BLaER1 treated with 17β-estradiol and CSF1 and Interleukin-3, amounts not matched to agents 10 nM and 100 nM (cell line): ENCODE results near the gene LILRB3.
"Not testable (repeated sequence)": the region's sequence is repeated elsewhere in the genome, so short reads cannot be mapped to it uniquely, and the experiment has no call there.

Experiments
- H3K27ac ChIP-seq, 11 experiments: shearing (Covaris generic); formaldehyde crosslinking; 2 replicates each; pipeline ENCODE4 v1.8.1; 2022
- H3K27me3 ChIP-seq, 11 experiments: shearing (Covaris generic); formaldehyde crosslinking; 2 replicates each; pipeline ENCODE4 v1.8.1; 2022
- H3K36me3 ChIP-seq, 11 experiments: shearing (Covaris generic); formaldehyde crosslinking; 2 replicates each; pipeline ENCODE4 v1.8.1; 2022
- H3K4me1 ChIP-seq, 10 experiments: shearing (Covaris generic); formaldehyde crosslinking; 2 replicates each; pipeline ENCODE4 v1.8.1; 2022
- H3K4me2 ChIP-seq, 11 experiments: shearing (Covaris generic); formaldehyde crosslinking; 2 replicates each; pipeline ENCODE4 v1.8.1; 2022
- H3K4me3 ChIP-seq, 10 experiments: shearing (Covaris generic); formaldehyde crosslinking; 2 replicates each; pipeline ENCODE4 v1.8.1; 2022
- H3K9ac ChIP-seq, 11 experiments: shearing (Covaris generic); formaldehyde crosslinking; 2 replicates each; pipeline ENCODE4 v1.8.1; 2022
- H3K9me3 ChIP-seq, 11 experiments: shearing (Covaris generic); formaldehyde crosslinking; replicated peaks in 1 of 11; 2 replicates each; pipeline ENCODE4 v1.8.1; 2022
- H4K20me1 ChIP-seq, 11 experiments: shearing (Covaris generic); formaldehyde crosslinking; 2 replicates each; pipeline ENCODE4 v1.8.1; 2022
- Cebpa-rat ChIP-seq, 11 experiments: shearing (Covaris generic); IDR thresholded peaks; 2 replicates each; pipeline ENCODE4 v1.8.1; 2022

Gene LILRB3

GRCh38 chr19:54218960-54219661 is 3.7 kb downstream of the LILRB3 start:
- H3K36me3 ChIP-seq = peaks cover 28 to 49% (median 43%) of the 10 kb centered on the region in 11 experiments
- peaks cover 0 to 7% (median 0%) of the 10 kb centered on the region in 11 experiments; a peak in 6 of 22 replicates for H3K9me3 ChIP-seq
- no peak for TF ChIP-seq Cebpa-rat (IDR thresholded peaks at IDR 0.05)
- peaks cover 0 to 44% (median 22%) of the 10 kb centered on the region in 11 experiments; a peak in 9 of 22 replicates for H4K20me1 ChIP-seq
- peak overlapping the region in 3 of 11 experiments; percentile 61 to 94 (median 89); a peak in 6 of 22 replicates for H3K4me2 ChIP-seq
- no peaks in the 10 kb centered on the region for H3K27me3 ChIP-seq
- peak overlapping the region in 3 of 10 experiments; percentile 26 to 51 (median 44); a peak in 5 of 20 replicates for H3K4me3 ChIP-seq
- peak overlapping the region in 2 of 11 experiments; percentile 48 to 60; a peak in 2 of 22 replicates for H3K27ac ChIP-seq
- peak overlapping the region in 4 of 11 experiments; percentile 10 to 81 (median 50); a peak in 5 of 22 replicates for H3K9ac ChIP-seq
- peaks cover 13 to 56% (median 22%) of the 10 kb centered on the region in 10 experiments for H3K4me1 ChIP-seq

GRCh38 chr19:54218259-54218658 is 4.5 kb downstream of the LILRB3 start:
- peaks cover 34 to 55% (median 45%) of the 10 kb centered on the region in 11 experiments for H3K36me3 ChIP-seq
- H3K27me3 ChIP-seq = no peaks in the 10 kb centered on the region
- peak overlapping the region in 3 of 11 experiments; percentile 21 to 81 (median 79); a peak in 4 of 22 replicates for H3K9ac ChIP-seq
- H3K9me3 ChIP-seq = peaks cover 0 to 15% (median 0%) of the 10 kb centered on the region in 11 experiments; a peak in 6 of 22 replicates
- peaks cover 9 to 47% (median 14%) of the 10 kb centered on the region in 10 experiments for H3K4me1 ChIP-seq
- TF ChIP-seq Cebpa-rat (IDR thresholded peaks at IDR 0.05) = no peak
- H3K27ac ChIP-seq = peak overlapping the region in 2 of 11 experiments; percentile 13 to 50; a peak in 2 of 22 replicates
- H4K20me1 ChIP-seq = peaks cover 0 to 44% (median 22%) of the 10 kb centered on the region in 11 experiments; a peak in 9 of 22 replicates
- H3K4me2 ChIP-seq = peak overlapping the region in 3 of 11 experiments; percentile 61 to 94 (median 89); a peak in 6 of 22 replicates
- peak overlapping the region in 3 of 10 experiments; percentile 26 to 51 (median 44); a peak in 3 of 20 replicates for H3K4me3 ChIP-seq

- Histone ChIP-seq H3K9ac (peak overlapping the region in 2 of 11 experiments; percentile 79 to 81; a peak in 3 of 22 replicates), H3K4me3 (peak overlapping the region in 2 of 10 experiments; percentile 44 to 51; a peak in 1 of 20 replicates), H3K36me3 (peaks cover 40 to 61% (median 50%) of the 10 kb centered on the region in 11 experiments), H3K4me2 (peak overlapping the region in 2 of 11 experiments; percentile 89 to 94; a peak in 4 of 22 replicates), H4K20me1 (peaks cover 0 to 47% (median 22%) of the 10 kb centered on the region in 11 experiments; a peak in 9 of 22 replicates), H3K9me3 (peaks cover 0 to 15% (median 0%) of the 10 kb centered on the region in 11 experiments; a peak in 6 of 22 replicates), H3K4me1 (peaks cover 3 to 44% (median 10%) of the 10 kb centered on the region in 10 experiments)
- H3K27ac ChIP-seq, H3K27me3 ChIP-seq: not testable (repeated sequence)
Observed at GRCh38 chr19:54217517-54218247, 5.1 kb downstream of the LILRB3 start.

- 0 out of 22 replicates have a peak overlapping the region, but pooled peaks of 1 of the 11 experiments have one; percentile 42 for H3K9ac ChIP-seq
- H3K4me3 ChIP-seq = no peak overlapping the region
- H3K4me2 ChIP-seq = 0 out of 22 replicates have a peak overlapping the region, but pooled peaks of 2 of the 11 experiments have one; percentile 11 to 42
- TF ChIP-seq Cebpa-rat (IDR thresholded peaks at IDR 0.05) = no peak
- H3K27me3 ChIP-seq = no peaks in the 10 kb centered on the region
- peaks cover 0 to 15% (median 0%) of the 10 kb centered on the region in 11 experiments; a peak in 6 of 22 replicates for H3K9me3 ChIP-seq
- peaks cover 0 to 44% (median 8%) of the 10 kb centered on the region in 10 experiments; a peak in 13 of 20 replicates for H3K4me1 ChIP-seq
- H3K36me3 ChIP-seq = peaks cover 43 to 69% (median 58%) of the 10 kb centered on the region in 11 experiments
- no peak overlapping the region for H3K27ac ChIP-seq
- H4K20me1 ChIP-seq = peaks cover 0 to 55% (median 22%) of the 10 kb centered on the region in 11 experiments; a peak in 9 of 22 replicates
Observed at GRCh38 chr19:54216869-54217268, 5.9 kb downstream of the LILRB3 start.

GRCh38 chr19:54214734-54215133 is 8.1 kb downstream of the LILRB3 start:
- H3K4me3 ChIP-seq, H3K9ac ChIP-seq, H3K27ac ChIP-seq, H3K27me3 ChIP-seq, H3K4me2 ChIP-seq: not testable (repeated sequence)
- Histone ChIP-seq H3K9me3 (peaks cover 0 to 15% (median 0%) of the 10 kb centered on the region in 11 experiments; a peak in 6 of 22 replicates), H3K4me1 (peaks cover 18 to 59% (median 29%) of the 10 kb centered on the region in 10 experiments), H4K20me1 (peaks cover 0 to 76% (median 34%) of the 10 kb centered on the region in 11 experiments; a peak in 12 of 22 replicates), H3K36me3 (peaks cover 43 to 79% (median 67%) of the 10 kb centered on the region in 11 experiments)

GRCh38 chr19:54214217-54214616 is 8.6 kb downstream of the LILRB3 start:
- Histone ChIP-seq H3K36me3 (peaks cover 37 to 79% (median 69%) of the 10 kb centered on the region in 11 experiments), H3K4me1 (peaks cover 24 to 59% (median 34%) of the 10 kb centered on the region in 10 experiments), H4K20me1 (peaks cover 0 to 82% (median 30%) of the 10 kb centered on the region in 11 experiments; a peak in 13 of 22 replicates), H3K9me3 (peaks cover 0 to 15% (median 0%) of the 10 kb centered on the region in 11 experiments; a peak in 6 of 22 replicates)
- H3K4me3 ChIP-seq, H3K9ac ChIP-seq, H3K27ac ChIP-seq, H3K4me2 ChIP-seq, H3K27me3 ChIP-seq: not testable (repeated sequence)

- Histone ChIP-seq H3K27ac (peak overlapping the region; percentile 94 to 100 (median 97); a peak in 21 of 22 replicates), H3K4me1 (peaks cover 53 to 66% (median 59%) of the 10 kb centered on the region in 10 experiments)
Observed at GRCh38 chr19:54211235-54211634, 11.6 kb downstream of the LILRB3 start.

More at GRCh38 chr19:54211235-54211634, 11.6 kb downstream of the LILRB3 start:
- peak overlapping the region; percentile 25 to 97 (median 94); a peak in 19 of 22 replicates for H3K9ac ChIP-seq
- no peak for TF ChIP-seq Cebpa-rat (IDR thresholded peaks at IDR 0.05)
- H4K20me1 ChIP-seq = peaks cover 3 to 95% (median 16%) of the 10 kb centered on the region in 11 experiments; a peak in 20 of 22 replicates
- H3K27me3 ChIP-seq = no peaks in the 10 kb centered on the region
- H3K36me3 ChIP-seq = peaks cover 24 to 85% (median 75%) of the 10 kb centered on the region in 11 experiments
- H3K4me2 ChIP-seq = peak overlapping the region; percentile 17 to 99 (median 93); a peak in 21 of 22 replicates
- peak overlapping the region in 4 of 10 experiments; percentile 2 to 31 (median 19); a peak in 5 of 20 replicates for H3K4me3 ChIP-seq
- H3K9me3 ChIP-seq = peaks cover 0 to 15% (median 0%) of the 10 kb centered on the region in 11 experiments; a peak in 6 of 22 replicates
